Fibroblast of lung (primary cell): Measurements from ENCODE around the gene ARMH3.

Experiments
- CTCF ChIP-seq, 2 donors: IDR thresholded peaks in 1 of 2; conservative IDR thresholded peaks in 1 of 2; 1 replicate in 1 of 2; 2 replicates in 1 of 2; pipeline ENCODE4 v1.5.1; 2011 to 2012; ENCODE audit warnings: low read length in 2 of 2, control low read depth in 1 of 2, inconsistent platforms in 1 of 2, low read depth in 1 of 2, mild to moderate bottlenecking in 1 of 2
- EZH2 ChIP-seq: IDR thresholded peaks from 2 replicates; pipeline ENCODE4 v1.5.1; 2012; ENCODE audit warnings: low read length, control low read depth, mild to moderate bottlenecking; ENCODE audit errors: missing control alignments

GRCh38 chr10:101919026-101919770 is 136.8 kb downstream of the ARMH3 start:
- no peak for TF ChIP-seq CTCF (conservative IDR thresholded peaks at IDR 0.05 in 1 of 2, IDR thresholded peaks at IDR 0.05 in 1 of 2; ENCODE audit: low read depth in 1 of 2, low read length in 2 of 2)
- TF ChIP-seq EZH2: no peak
